Skeletal muscle satellite cell (primary cell): ENCODE data around the gene KITLG.
A peak's percentile ranks its signal among the peaks of the same experiment; 100 is the strongest.

Experiments
- H3K27me3 ChIP-seq: 2 replicates; pipeline ENCODE4 v1.7.0; 2013; ENCODE audit warnings: low read length; ENCODE audit not compliant: control insufficient read depth, insufficient read depth
- H3K36me3 ChIP-seq: 2 replicates; pipeline ENCODE4 v1.7.0; 2013; ENCODE audit warnings: mild to moderate bottlenecking, control low read depth, low read length; ENCODE audit not compliant: insufficient read depth
- H3K4me1 ChIP-seq: 2 replicates; pipeline ENCODE4 v1.7.0; 2013; ENCODE audit warnings: low read length; ENCODE audit not compliant: control insufficient read depth, insufficient read depth
- H3K4me2 ChIP-seq: 2 replicates; pipeline ENCODE4 v1.7.0; 2013; ENCODE audit warnings: mild to moderate bottlenecking, low read length
- H3K4me3 ChIP-seq: 2 replicates; pipeline ENCODE4 v1.7.0; 2013; ENCODE audit warnings: low read length
- H3K9ac ChIP-seq: 2 replicates; pipeline ENCODE4 v1.7.0; 2013; ENCODE audit warnings: mild to moderate bottlenecking, low read depth, low read length, moderate library complexity
- H3K9me3 ChIP-seq: replicated peaks from 2 replicates; pipeline ENCODE4 v1.7.0; 2013; ENCODE audit warnings: mild to moderate bottlenecking, control low read depth, low read length
- small RNA-seq: library from RNA; depleted of rRNA; stranded (forward); fragments of <200 nt; gene quantifications from one replicate; pipeline ENCODE3, GENCODE V24; 2012

The KITLG gene

DNA sequence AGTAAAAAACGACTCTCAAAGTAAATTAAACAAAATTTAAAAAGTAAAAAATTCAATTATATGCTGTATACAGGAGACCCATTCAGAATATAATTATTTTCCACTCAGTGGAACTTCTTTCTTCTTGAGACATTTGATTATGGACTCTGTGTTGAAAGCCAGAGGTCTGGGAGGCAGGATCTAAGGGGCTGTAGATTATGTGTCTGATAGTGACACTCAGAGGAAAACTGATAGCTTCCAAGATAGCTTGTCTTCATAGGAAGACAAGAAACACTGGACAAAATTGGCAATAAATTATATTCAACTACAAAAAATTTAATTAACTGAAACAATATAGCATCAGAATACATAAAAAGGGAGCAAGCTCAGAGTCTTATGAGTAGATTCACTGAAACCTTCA lies 135.8 kb downstream of the KITLG start:
- Histone ChIP-seq H3K9me3 (no peaks in the 10 kb centered on the region), H3K9ac (no peak overlapping the region), H3K27me3 (no peaks in the 10 kb centered on the region), H3K4me2 (no peak overlapping the region), H3K4me3 (no peak overlapping the region), H3K36me3 (no peaks in the 10 kb centered on the region), H3K4me1 (no peaks in the 10 kb centered on the region)

Small RNA genes lying within 50 kb of the gene (small RNA-seq; reads per million reads assigned to genes)
- 1.1 reads per million, percentile 38 among the genes with 10 or more reads in this experiment for gene RNU1-117P
